Right renal pelvis (tissue), 4 donors: ENCODE measurements around the gene EPYC. TPM values are rescaled to one million over a fixed set of nuclear protein-coding genes. Genes with fewer than 3 reads are reported as not detected.

Source experiments
- DNase-seq, 4 donors: peaks; one replicate each; pipeline ENCODE4 v3.0.0-alpha.2; 2013; ENCODE audit warnings: low read depth in 4 of 4, low spot score in 3 of 4, missing footprints in 1 of 4
- polyA plus RNA-seq, 4 donors: library from polyadenylated mRNA; unstranded; fragments of 120-200 nt; gene quantifications; one replicate each; pipeline ENCODE4 v1.2.1, GENCODE V29; 2013; ENCODE audit not compliant: insufficient read length in 4 of 4

Gene EPYC
- polyA plus RNA-seq, 4 donors: 0.09 TPM; not detected in 3

DNA sequence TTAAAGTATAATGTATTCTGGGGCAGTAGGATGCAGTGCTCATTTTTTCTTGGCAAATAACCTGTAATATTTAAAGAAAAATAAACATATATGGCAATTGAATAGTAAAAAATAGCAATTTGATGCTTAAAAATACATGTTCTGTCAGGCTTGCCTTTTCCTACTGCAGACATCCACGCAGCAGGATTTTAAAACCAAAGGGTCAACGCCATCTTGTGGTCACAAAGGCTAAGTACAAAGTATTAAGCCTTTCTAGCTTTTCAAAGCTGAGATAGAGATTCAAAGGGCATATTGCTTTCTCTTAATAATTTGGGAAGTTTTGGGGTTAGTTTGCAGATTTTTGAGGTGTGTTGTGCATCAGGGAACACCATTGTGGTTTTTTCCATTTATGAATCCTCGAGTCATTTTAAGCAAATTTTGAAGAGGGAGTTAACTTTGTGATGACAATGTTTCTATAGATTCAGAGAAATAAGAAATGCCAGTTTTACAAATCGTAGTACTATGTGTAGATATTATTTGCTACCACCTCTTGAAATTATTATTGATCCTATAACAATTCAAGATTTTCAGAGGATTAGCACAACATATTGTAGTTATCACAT, 45.1 kb downstream of the EPYC start:
- DNase-seq: peak in 3 of 4 donors; percentile 31 to 41 (median 38)

DNA sequence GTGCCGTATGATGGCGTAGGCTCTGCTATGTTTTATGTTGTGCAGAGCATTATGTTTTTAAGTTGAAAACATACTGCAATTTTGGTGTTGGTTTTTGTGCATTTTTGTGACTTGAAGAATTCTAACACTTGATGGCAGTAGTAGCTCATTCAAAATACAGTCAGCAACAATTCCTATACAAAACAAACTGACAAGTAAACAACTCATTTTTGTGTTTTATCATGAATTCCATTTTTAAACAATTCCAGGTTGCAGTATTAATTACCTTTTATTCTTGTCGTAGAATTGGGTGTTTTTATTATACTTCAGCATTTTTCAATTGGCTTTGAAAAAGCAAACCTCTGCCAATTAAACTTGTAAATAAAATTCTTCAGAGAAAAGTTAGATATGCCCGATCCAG, 45.7 kb downstream of the EPYC start:
- no peak for DNase-seq

DNA sequence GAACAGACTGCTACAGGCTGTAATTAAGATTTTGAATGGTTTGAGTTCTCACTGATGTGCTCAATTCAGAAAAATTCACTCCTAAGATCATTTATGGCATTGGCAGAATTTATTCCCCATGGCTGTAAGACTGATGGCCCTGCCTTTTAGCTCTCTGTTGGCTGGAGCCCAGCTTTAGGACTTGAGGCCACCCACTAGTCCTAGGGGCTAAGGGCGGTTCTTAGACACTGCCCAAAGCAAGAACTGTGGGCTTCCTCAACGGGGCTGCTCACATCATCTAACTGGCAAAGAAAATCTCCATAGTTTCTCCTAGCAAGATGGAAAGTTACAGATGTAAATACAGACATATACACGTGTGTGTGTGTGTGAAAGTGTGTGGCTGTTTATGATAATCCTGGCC, 46.4 kb downstream of the EPYC start:
- no peak for DNase-seq

DNA sequence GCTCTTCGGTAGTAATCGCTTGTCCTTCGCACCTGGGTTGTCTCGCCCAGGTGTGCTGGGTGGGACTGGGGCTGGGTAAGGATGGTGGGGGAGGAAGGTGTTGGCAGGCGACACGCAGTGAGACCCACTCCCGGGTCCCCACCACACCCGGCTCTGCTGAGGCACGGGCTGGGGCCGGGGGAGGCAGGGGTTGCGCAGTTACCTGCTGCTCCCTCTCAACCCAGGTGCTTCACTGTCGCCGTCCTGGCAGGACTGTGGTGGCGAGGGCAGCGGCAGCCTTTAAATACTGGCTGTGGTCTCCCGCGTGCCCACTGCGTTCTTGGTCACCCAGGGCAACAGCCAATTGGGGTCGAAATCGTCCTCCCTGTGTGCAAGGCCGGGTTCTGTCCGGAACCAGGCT, 49.9 kb downstream of the EPYC start, which contains the start of gene CCER1:
CCER1 (minus strand) TSS at position 256 of the 400 bp plus-strand sequence. CDS start 434 bp downstream, outside the sequence.
- no peak for DNase-seq

DNA sequence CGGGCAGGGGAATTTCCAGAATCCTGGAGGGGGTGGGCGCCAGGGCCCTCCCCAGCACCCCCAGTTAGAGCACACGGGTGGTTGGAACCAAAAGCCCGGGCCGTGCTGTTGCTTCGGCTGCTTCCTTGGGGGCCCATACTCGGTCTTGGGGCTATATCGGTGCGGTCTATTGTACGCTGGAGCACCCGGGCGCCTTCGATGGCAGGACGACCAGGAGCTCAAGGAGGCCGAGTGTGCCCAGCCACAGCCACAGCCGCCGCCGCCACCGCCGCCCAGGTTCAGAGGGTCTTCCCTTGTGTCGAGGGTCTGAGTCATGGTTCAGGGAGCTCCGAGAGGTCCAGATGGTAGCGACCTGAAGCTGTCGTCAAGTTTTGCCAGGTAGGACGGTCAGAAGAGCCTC, 50.3 kb downstream of the EPYC start:
- DNase-seq: no peak

DNA sequence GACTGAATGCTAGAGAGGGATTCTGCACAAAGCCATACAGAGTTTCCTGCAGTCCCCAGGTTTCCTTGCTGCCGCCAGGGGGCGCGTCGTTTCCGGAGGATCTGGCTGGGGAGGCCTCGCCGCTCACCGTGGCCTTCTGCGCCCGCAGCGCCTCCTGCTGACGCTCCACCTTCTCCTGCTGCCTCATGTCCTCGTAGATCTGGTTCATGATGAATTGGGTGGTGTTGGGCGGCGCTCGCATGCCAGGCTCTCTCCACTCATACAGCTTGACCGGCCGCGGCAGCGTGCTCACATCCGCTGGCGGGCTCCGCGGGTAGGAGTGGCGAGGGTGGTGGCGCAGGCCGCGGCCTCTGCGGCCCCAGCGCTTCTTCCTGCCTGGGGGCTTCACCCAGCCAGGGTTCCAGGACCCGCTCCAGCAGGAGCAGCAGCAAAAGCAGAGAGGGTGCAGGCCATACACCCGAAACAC, 50.8 kb downstream of the EPYC start:
- DNase-seq: no peak

DNA sequence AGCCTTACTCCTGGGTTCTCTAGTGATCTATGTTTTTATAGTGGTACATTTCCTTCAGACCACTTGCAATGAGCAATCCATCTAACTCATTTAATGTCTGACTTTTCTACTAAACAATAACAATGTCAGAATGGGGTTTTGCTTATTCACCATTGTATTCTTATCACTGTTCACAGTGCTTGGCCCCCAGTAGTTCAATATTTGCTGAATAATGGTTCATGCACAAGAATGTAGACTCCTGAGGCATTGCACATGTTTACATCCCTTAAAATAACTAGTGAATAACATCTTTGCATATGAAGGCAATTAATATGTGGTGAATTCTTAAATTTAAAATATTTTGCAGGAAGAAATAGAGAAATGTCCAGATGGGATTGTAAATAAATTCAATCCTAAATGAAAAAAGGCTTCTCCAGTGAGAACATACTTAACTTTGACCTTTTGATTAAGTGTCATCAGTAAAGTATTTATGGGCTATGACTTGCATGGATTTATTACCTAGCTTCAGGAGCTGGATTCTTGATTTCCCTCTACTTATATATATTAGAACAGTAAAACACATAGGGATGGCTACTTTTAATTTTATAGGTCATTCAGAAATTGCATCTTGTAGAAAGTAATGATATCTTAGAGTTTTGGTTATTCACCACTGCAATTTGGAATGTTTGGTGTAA, 53.2 kb downstream of the EPYC start:
- DNase-seq: no peak

DNA sequence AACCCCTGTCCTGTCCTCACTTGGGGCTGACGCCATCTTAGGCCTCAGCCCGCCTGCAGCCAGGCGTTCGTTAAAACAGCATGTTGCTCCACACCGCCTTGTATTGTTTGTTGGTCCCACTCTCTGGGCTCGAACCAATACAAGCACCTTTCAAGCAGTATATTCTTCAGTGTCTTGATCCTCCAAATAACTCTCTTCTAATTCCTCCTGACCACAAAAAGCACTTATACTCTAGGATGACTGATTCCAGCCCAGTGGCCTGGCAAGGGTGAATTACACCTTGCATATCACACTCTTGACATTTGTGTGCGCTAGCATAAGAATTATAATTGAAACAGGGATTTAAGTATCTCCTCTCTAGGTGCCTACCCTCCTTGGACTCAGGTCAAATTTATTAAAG, 56.9 kb downstream of the EPYC start:
- no peak for DNase-seq

DNA sequence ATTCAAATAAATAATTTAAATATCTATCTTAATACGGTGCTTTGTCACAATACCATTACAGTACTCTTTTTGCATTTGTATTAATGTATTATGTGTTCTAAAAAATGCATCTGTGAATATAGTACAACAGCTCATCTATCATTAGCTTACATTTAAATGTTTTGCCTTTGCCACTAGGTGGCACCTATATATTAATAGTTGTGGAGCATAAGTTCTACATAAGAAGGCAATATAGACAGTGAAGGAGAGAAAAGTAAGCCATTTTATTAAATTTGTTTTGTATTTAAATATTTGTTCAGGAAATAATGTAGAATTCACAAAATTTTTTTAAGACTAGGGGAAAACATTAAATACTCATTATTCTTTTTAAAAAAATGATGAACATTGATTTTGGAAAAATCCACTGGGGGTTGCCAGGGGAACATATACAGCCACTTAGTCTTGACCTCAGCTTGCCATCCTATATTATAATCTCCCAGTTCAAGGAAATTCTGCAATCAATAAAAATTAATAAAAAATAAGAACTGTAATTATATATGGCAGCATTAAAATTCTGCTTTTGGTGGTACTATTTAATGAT, 59.6 kb downstream of the EPYC start:
- DNase-seq: no peak

DNA sequence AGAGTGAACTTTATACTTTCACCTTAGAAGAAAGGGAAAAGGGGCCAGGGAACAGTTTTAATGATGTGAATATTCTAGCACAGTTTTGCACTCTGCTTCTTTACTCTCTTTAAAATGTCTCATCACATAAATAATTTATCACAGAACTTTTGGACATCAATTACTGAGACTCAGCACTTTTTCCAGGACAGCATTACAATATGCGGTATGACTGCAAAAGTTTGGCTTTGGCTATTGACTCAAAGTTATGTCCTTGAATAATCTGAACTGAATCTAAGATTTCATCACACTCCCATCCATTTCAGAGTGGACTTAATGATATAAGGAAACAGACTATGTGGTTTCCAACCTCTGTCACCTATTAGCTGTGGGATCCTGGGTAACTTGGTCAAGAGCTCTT, 61.5 kb downstream of the EPYC start:
- no peak for DNase-seq

DNA sequence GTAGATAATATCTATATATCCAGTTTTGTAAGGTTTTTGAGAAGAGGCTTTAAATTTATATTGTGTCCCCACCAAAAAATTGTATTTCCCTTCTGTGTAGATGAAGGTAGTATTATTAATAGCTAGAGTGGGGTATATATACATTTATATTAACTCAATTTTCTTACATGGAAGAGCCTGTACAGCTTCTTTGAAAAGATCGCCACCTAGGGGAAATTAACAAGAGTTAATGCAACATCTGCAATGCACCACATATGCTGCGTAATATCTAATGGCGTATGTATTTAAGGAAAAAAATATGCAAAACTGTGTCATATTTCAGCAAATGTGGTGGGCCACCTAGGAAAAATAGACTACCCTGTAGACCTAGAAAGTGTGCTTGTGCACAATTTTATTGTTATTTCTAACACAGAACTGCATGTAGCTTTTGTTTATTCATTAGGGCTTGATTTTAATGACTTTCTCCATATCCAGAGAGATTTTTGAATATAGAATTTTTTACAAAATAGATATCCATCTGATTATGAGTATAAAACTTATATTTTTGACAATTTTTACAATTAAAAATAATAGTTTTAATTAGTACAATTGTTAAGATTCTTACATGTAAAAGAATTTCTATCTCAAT, 63.8 kb downstream of the EPYC start:
- no peak for DNase-seq

DNA sequence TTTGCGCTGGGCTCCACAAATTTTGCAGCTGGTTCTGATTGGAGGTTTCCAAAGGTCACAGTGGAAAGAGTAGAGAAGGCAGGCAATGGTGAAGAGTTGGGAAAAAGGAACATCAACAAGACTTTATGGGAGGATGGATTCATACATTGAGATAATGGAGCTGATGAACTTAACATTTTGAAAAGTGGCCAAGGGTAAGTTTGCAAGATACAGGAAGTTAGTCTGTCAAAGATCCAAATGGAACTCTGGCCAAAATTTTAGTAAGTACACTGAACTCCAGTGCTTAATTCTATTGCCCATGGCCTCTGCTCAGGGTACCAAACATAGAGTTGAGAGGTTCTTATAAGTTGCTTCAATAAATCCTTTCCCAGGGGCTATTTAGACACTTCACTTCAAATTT, 65.4 kb downstream of the EPYC start:
- no peak for DNase-seq

DNA sequence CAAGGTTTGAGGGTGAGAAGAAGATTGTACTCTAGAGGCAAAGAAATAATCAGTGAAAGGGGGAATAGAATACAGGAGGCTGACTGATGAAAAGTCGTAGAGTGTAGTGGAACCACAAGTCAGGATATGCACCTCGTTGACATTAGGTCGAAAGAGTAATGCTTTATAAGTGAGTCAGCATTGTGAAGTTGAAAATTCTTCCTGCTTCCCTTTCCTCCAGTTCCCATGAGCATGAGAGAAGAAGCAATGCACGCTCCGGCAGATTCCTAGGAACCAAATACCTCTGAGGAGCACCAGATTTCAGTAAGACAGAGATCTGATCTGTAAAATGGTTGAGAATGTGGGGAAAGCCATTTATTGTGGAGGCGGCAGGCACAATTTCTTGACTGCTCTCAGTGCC, 66.3 kb downstream of the EPYC start:
- DNase-seq: no peak

DNA sequence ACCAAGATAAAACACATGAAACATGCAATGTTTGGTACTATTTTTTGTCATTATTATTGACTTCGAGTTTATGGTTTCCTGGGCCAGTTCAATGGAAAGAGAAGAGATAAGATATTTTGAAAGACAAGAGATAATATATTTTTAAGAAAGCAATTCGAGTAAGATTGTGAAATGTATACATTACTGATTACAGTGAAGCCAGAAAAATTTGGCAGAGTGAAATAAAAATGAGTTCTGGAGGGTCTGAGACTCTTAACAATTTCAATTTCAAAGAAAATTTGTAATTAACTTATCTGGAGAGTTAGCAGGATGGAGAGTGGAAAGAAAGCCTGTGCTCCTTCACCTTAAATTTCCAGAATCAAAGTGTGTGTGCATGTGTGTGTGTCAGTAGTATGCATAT, 67.1 kb downstream of the EPYC start:
- DNase-seq: no peak

DNA sequence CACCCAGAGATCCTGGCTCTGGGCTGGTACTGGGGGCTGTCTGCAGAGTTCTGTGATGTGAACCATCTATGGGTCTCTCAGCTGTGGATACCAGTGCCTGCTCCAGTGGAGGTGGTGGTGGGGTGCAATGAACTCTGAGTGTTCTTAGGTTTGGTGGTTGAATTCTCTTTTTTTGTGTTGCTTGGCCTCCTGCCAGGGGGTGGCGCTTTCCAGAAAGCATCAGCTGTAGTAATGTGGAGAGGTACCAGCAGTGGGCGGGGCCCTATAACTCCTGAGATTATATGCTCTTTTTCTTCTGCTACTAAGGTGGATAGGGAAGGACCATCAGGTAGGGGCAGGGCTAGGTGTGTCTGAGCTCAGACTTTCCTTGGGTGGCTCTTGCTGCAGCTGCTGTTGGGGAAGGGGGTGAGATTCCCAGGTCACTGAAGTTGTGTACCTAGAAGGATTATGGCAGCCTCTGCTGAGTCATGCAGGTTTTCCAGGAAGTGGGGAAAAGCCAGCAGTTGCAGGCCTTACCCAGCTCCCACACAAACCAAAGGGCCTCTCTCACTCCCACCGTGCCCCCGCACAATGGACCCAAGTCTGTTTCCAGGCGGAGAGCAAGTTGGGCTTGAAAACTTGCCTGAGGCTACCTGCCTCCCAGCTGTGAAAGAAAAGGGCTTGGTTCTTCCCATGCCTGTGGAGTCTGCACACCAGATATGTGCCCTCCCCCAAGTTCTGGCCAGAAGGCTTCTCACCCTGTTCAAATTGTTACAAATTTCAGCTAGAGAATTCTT, 68.4 kb downstream of the EPYC start:
- DNase-seq: no peak

DNA sequence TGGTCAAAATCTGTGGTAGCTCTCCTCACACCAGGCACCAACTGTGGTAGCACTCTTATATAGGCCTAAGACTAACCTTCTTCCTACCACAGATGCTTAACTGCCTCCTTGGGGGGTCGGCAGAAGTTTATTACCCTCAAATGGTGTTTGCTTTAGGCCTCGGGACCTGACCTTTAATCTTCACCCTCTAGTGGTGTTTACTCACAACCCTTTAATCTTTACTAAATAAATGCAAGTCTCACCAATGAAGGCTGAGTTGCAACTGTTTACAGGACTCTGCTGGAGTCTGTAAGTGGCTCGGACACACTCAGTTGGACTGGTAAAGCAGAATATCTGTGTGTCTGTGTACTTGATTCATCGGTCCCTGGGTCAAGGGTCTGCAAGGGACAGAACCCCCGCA, 79.2 kb downstream of the EPYC start:
- DNase-seq: no peak

DNA sequence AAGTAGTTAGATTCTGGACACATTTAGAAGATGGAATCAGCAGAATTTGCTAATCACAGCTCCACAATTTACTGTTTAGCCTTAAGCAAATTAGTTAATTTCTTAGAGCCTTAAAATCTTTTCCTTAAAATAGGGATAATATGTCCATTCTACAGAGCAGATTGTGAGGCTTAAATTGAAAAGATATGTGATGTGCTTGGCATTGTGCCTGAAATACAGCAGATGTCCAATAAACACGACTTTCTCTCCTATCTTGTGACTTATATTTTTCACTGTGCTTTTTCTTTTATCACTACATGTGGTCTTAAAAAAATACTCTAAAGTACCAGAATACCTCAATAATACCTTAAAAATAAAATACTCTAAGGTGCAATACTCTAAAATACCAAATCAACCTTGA, 80.4 kb downstream of the EPYC start:
- no peak for DNase-seq

DNA sequence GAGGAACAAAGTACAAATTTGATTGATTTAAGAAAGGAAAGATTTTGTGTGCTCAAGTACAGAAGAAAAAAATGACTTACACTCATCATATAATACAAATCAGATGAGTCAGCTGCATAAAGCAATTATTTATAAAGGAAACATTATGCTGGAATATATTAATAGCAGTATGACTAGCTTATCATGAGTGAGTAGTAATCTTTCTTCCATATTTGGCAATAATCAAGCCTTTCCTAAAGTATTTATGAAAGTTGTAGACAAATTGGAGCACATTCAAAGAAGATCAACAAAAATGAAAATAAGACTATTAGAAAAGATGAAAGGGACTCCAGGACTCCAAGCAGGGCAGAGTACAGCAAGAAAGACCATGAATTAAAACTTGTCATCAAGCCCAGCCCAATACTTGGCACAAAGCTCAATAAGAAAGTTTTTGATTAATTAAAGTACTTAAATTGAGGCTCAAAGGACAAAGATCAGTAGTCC, 82.6 kb downstream of the EPYC start:
- DNase-seq: peak in 1 of 4 donors; percentile 20

DNA sequence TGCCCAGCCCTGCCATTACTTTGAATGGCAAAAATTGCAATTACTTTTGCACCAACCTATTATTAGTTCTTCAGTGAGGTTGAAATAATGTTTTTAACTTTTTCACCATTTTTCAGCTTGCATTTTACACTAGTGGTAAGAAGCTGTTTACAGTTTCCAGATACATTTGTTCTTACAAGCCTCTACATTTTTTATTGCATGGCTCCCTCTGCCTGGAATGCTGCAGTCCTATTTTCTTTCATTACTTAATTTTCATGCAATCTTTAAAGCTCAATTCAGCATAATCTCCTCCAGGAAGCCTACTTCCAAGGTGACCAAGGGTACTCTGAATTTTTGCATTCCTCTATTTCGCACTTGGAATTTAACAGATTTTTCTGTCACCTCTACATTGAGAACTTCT, 83.2 kb downstream of the EPYC start:
- no peak for DNase-seq

DNA sequence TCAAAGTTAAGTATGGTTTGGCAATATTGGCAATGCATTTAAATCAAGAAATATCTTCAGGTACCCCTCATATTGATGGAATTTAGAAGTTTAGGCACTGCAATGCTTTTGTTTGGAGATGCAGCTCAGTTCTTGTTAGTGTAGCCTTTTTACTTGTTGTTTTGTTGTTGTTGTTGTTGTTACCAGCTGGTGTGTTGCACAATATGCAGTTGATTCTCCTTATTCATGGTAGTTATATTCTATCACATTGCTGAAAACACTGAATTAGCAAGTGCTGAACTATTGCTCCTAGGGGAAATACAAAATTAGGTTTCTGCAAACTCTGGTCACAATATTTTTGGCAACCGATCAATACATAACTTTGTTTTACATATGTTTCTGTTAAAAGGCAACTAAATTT, 84.5 kb downstream of the EPYC start:
- DNase-seq: no peak

DNA sequence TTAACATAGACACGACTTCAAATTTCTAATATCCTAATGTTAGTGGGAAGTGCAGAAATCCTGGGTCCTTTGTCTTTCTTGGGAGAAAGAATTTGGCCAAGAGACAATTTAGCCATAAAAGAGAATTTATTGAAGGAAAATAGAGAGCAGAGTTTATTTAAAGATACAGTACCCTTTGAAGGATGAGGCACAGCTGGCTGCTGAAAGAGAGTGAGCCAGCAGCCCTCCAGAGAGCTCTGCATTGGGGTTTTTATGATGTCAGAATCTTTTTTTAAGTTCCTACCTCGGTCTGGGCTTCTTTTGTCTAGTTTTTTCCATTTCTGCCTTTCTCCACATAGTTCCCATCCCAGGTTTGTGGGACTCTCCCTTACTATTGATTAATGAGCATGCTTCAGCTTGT, 87.3 kb downstream of the EPYC start:
- no peak for DNase-seq
